ENCODE data around the gene GRAP2.

The GRAP2 gene

DNA sequence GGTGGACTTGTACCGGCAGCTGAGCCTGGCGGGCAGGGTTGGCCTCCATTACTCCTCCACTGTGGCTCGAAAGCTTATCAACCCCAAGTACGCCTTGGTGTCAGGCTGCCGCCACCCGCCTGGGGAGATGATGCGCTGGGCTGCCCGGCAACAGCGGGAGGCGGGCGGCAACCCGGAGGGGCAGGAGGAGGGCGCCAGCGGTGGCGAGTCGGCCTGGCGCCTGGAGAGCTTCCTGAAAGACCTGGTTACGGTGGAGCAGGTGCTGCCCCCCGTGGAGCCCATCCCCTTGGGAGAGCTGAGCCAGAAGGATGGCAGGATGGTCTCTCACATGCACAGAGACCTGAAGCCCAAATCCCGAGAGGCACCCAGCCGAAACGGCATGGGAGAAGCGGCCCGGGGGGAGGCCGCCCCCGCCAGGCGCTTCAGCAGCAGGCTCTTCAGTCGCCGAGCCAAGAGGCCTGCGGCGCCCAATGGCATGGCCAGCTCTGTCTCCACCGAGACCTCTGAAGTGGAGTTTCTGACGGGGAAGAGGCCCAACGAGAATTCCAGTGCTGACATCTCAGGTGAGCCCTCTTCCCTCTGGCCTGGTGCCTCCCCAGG, 120.6 kb downstream of the GRAP2 start:
- no peak for FAIRE-seq

DNA sequence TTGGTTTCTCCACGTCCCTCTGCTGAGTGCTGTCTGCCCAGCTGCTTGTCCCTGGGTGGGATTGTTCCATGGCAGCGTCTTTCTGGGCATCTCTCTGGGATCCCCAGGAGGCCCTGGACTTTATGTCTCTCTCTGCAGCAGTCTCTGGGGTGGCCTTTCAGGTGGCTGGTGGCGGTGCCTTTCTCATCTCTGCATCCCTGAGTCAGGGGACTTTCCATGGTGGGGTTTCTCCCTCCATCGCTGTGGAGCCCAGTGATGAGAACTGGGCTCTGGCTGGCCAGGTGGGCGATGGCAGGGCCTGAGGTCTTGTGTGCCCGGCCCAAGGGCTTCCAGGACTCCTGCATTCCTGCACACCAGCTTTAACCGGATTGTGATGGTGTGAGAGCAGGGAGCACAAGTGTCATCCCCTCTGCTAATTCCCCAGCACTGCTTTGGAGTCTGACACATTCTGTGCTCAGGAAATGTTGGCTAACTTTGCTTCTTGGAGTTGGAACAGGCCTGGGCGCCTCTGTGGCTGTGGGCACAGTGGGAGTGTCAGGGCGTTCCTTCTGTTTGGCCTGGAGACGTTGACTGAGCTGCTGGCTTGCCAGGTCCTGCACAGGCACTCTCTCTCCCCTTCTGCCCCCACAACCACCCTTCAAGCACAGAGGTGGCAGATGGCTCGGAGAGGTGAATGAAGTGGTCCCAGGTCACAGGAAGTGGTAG, 121.8 kb downstream of the GRAP2 start:
- FAIRE-seq: no peak
